ENCODE data around the gene GRIK3.

- TF ChIP-seq CTCF (IDR thresholded peaks at IDR 0.05; ENCODE audit: low read depth, low read length, poor library complexity, severe bottlenecking) (no peak), EZH2phosphoT487 (IDR thresholded peaks at IDR 0.05; ENCODE audit: borderline replicate concordance, low read length) (no peak)
Observed at GRCh38 chr1:36920801-36921405, 113.4 kb downstream of the GRIK3 start.

All from DOHH2 (cell line).